GM23338 (cell line): ENCODE measurements around the gene GFOD1.

ENCODE experiments used
- EZH2phosphoT487 ChIP-seq: fragments of 200-600 bp; sonication (generic); IDR thresholded peaks from one replicate; pipeline ENCODE4 v1.8.1; 2018; ENCODE audit warnings: antibody characterized with exemption; ENCODE audit not compliant: unreplicated experiment
- JUNB ChIP-seq: IDR thresholded peaks from one replicate; pipeline ENCODE4 v1.6.1; 2016; ENCODE audit warnings: antibody characterized with exemption; ENCODE audit not compliant: unreplicated experiment
- POLR2AphosphoS5 ChIP-seq: IDR thresholded peaks from 2 replicates; pipeline ENCODE4 v1.6.1; 2016; ENCODE audit warnings: antibody characterized with exemption, low read depth
- TF ChIP-seq, protein P1 (sequence below), 2 experiments: fragments of 200-600 bp in 1 of 2; sonication (generic) in 1 of 2; conservative IDR thresholded peaks; 2 replicates each; pipeline versions ENCODE4 v1.5.1 to v1.6.1; 2016 to 2017; ENCODE audit warnings: antibody characterized with exemption in 2 of 2, low read depth in 2 of 2, mild to moderate bottlenecking in 2 of 2, moderate library complexity in 1 of 2

DNA sequence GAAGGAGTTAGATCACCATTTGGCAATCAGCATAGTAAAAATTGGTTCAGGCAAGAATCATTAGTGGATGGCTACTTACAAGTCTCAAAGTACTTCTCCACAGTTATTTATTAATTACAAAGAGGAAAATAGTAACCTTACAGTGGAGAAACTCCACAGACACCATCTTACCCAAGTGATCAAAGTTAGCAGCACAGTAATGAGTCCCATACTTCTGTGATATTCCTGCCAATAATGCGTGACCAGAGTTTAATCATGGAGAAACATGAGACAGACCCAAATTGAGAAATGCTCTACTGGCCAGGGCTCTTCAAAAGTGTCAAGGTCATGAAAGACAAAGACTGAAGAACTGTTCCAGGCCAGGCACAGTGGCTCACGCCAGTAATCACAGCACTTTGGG is 168.6 kb downstream of the GFOD1 start:
- TF ChIP-seq, protein P1, sequence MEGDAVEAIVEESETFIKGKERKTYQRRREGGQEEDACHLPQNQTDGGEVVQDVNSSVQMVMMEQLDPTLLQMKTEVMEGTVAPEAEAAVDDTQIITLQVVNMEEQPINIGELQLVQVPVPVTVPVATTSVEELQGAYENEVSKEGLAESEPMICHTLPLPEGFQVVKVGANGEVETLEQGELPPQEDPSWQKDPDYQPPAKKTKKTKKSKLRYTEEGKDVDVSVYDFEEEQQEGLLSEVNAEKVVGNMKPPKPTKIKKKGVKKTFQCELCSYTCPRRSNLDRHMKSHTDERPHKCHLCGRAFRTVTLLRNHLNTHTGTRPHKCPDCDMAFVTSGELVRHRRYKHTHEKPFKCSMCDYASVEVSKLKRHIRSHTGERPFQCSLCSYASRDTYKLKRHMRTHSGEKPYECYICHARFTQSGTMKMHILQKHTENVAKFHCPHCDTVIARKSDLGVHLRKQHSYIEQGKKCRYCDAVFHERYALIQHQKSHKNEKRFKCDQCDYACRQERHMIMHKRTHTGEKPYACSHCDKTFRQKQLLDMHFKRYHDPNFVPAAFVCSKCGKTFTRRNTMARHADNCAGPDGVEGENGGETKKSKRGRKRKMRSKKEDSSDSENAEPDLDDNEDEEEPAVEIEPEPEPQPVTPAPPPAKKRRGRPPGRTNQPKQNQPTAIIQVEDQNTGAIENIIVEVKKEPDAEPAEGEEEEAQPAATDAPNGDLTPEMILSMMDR (conservative IDR thresholded peaks at IDR 0.05; ENCODE audit: low read depth in 2 of 2): no peak
- no peak for TF ChIP-seq POLR2AphosphoS5
- no peak for TF ChIP-seq JUNB
- TF ChIP-seq EZH2phosphoT487: no peak
